CD4-positive, alpha-beta T cell treated with Interleukin-15 for 1 hour (primary cell): ENCODE measurements around the gene CFC1B.
"Not testable (repeated sequence)": the region's sequence is repeated elsewhere in the genome, so short reads cannot be mapped to it uniquely, and the experiment has no call there.

Experiments
- DNase-seq: peaks from one replicate; pipeline ENCODE4 v3.0.0-alpha.2; 2020

CFC1B gene

DNA sequence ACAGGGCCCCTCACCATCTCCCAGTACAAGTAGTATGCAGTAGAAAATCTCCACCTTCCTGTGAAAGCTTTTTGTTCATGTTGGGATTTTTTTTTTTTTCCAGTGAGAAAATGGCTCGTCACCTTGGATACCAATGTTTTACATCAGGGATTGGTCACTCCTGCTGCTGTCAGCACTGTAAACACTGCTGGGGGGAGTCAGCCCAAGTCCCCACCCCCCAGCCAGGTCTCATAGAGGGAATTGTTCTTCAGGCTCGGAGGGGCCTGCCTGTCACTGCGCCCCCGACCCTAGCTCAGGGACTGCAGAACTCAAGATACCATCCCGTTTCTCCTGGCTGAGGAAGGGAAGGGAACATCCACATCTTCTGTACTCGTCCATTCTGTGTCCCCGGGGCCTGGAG lies at the start of gene CFC1B:
TSS of gene CFC1B (plus strand) at position 231 of the 400 bp plus-strand sequence. CDS start 263 bp downstream, outside the sequence.
- DNase-seq, result not testable (repeated sequence)

- not testable (repeated sequence) for DNase-seq
Measured at GRCh38 chr2:130491073-130491472, 29.9 kb upstream of the CFC1B start.

DNA sequence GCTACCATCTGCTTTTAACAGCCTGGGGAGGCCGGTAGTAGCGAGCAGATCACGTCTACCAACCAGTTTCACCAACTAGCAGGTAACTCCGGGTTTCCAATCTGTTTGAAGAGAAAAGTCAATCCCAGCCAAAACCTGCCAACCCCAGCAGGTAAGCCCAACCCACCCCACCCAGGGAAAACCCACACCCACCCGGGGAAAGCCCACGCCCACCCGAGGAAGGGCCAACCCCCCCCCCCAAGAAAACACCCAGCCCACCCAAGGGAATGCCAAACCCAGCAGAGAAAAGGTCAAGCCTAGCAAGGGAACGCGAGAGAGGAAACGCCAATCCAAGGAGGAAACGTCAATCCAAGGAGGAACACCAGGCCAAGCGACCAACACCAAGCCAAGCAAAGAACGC lies 11.8 kb upstream of the CFC1B start, which contains the start of gene POTEI:
TSS of gene POTEI (minus strand) at position 101 of the 400 bp plus-strand sequence. CDS start at position 8, 93 bp downstream.
- DNase-seq, result not testable (repeated sequence)

DNA sequence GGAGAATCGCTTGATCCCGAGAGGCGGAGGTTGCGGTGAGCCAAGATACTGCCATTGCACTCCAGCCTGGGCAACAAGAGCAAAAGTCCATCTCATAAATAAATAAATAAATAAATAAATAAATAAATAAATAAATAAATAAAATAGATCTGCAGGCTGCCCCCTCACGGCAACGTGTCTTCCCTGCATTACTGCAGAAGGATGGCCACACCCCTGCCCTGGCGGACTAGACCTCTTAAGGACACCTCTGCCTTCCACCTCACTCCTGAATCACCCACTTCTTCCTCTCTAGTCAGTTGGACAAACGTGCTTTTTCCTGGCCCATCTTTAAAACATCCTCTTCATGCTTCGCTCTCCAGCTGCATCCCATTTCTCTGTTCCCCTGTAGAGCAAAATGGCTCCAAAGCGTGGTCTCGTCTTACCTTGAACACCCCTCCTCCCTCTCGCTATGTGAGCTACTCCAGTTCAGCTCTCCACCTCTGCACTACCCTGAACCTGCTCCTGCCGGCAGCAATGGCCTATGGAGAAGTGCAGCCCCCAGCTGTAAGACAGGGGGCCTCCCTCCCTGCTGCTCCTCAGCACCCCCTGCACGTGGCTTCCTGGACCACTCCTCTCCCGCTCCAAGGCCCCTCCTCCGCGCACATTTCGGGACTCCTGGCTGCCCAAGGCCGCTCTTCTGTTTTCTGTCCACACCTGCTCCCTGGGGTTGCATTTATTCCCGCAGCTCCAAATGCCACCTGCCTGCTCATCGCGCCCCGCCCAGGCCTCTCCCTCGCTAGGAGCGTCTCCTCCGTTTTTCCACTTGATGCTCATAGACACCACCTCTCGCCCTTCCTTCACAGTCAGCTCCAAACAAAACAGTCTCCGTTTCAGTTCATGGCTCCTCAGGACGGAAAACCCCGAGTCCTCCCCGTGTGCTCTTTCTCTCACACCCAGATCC lies 9.9 kb upstream of the CFC1B start:
- not testable (repeated sequence) for DNase-seq

- DNase-seq, result not testable (repeated sequence)
Measured at GRCh38 chr2:130511747-130512451, 9.1 kb upstream of the CFC1B start.

- not testable (repeated sequence) for DNase-seq
Measured at GRCh38 chr2:130518516-130519106, 2.4 kb upstream of the CFC1B start.

- DNase-seq, result not testable (repeated sequence)
Measured at GRCh38 chr2:130522390-130522789, 1.4 kb downstream of the CFC1B start.

DNA sequence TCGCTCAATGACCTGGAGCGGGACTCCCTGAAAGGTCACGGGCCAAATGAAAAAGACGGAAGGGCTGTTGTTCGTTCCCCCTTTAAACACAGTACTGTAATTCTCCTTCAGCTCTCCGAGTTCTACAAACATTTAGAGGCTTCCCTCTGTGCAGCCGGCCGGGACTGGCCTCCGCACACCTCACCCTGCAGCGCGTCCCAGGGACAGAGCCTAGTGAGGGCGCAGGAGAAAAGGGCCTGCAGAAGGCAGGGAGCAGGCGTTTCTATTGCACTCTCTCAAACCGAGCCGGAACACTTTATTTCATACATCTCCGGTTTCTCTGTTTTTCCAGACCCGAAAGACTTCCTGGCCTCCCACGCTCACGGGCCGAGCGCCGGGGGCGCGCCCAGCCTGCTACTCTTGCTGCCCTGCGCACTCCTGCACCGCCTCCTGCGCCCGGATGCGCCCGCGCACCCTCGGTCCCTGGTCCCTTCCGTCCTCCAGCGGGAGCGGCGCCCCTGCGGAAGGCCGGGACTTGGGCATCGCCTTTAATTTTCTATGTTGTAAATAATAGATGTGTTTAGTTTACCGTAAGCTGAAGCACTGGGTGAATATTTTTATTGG lies 6.4 kb downstream of the CFC1B start:
- not testable (repeated sequence) for DNase-seq

DNA sequence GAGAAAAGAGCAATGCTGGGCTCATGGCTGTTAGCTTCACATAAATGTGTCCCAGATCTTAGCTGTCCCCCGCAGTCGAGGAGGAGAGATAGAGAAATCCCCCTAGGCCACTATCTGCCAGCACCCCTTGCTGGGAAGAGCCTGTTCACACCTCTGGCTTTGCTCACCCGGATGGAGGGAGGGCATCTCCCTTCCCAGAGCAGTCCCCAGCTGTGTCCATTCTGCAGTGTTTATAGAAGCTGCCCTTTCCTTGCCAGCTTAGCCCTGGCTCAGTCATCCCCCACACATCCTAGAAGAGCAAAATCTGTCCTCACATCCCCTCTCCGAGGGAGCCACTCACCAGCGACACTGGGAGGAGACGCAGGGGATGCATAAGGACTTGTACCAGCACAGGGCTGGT lies 8.5 kb downstream of the CFC1B start:
- not testable (repeated sequence) for DNase-seq

DNA sequence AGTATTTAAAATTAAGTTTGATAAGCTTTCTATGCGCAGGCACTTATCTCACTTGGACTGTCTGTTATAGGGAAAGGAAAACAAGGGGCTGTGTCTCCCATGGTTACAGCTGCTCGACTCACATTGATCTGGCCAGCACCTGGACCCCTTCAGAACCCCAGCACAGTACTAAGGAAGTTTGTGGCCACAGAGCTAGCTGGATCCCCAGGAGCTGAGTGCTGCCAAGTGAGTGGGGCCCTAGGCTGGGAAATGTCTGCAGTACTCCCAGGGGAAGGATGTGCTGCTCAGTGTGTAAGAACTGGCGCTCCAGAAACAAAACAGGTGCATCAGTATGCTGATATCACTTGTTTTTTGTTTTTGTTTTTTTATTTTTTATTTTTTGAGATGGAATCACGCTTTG lies 9.2 kb downstream of the CFC1B start:
- not testable (repeated sequence) for DNase-seq

GRCh38 chr2:130531225-130531624 lies 10.2 kb downstream of the CFC1B start:
- not testable (repeated sequence) for DNase-seq

GRCh38 chr2:130531672-130532071 lies 10.7 kb downstream of the CFC1B start:
- not testable (repeated sequence) for DNase-seq

- DNase-seq, result not testable (repeated sequence)
Measured at GRCh38 chr2:130536654-130537053, 15.6 kb downstream of the CFC1B start.

DNA sequence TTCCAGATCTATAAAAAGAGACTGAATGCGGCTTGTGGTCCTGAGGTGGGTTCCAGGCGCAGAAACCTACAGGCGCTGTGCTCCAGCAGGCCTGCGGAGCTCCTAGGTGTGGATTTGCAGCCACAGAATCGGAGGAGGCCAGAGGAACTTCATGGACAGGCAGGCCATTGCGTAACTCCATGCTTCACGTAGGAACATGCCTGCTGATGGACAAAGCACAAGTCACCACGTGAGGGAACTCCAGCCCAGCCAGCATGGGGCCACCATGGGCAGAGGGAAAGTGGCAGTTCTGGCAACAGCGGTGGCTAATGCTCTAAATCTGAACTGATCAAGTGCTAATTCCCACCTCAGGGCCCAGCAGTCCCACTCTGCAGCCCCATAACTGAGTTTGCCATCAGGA lies 17.2 kb downstream of the CFC1B start:
- DNase-seq, result not testable (repeated sequence)

GRCh38 chr2:130542789-130543188 lies 21.8 kb downstream of the CFC1B start:
- DNase-seq, result not testable (repeated sequence)

- DNase-seq, result not testable (repeated sequence)
Measured at GRCh38 chr2:130543785-130544528, 22.9 kb downstream of the CFC1B start.

DNA sequence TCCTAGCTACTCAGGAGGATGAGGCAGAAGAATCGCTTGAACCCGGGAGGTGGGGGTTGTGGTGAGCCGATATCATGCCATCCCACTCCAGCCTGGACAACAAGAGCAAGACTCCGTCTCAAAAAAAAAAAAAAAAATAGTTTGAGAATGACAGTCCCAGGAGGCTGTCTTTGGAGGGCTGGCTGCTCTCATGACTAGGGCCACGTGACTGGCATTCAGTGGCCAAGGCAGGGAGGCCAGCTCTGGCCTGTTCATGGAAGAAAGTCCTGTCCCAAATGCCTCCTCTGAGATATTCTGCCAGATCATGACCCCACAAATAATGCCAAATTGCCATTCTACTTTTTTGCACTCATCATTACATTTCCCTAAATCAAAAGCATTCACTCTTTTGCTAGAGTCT lies 24.0 kb downstream of the CFC1B start:
- DNase-seq, result not testable (repeated sequence)

- not testable (repeated sequence) for DNase-seq
Measured at GRCh38 chr2:130548418-130548817, 27.4 kb downstream of the CFC1B start.

- not testable (repeated sequence) for DNase-seq
Measured at GRCh38 chr2:130549475-130549874, 28.5 kb downstream of the CFC1B start.

DNA sequence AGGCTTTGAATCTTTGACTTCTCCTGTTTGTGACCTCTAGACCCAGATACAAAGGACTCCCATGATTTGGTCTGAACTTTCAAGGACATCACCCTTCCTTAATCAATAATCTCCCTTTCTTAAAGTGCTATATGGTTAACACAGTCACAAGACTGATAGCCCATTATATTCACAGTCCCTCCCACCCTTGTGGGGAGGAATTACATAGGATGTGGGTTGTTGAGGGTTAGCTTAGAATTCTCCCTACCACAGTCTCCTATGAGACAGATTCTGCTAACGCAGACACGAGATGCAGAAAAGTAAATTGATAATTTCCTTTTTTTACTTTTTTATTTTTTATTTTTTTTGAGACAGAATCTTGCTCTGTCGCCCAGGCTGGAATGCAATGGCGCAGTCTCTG lies 33.2 kb downstream of the CFC1B start:
- DNase-seq, result not testable (repeated sequence)

DNA sequence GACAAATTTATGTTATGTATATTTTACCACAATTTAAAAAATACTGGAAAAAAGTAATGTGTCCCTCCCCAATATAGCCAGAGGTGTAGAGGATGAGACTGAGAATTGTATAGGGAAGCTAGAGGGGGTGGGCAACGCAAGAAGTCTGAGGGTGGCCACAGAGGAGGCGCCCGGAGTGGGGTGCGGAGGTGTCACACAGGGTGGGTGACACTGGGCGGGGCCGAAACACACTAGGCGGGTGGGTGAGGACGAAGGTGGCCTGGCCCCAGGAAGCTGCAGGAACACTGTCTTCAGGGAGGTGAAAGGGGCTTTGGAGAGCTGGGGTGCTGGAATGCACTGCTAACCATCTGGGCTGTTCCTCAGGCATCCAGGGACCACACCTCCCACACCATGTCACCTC lies 35.4 kb downstream of the CFC1B start:
- DNase-seq, result not testable (repeated sequence)

DNA sequence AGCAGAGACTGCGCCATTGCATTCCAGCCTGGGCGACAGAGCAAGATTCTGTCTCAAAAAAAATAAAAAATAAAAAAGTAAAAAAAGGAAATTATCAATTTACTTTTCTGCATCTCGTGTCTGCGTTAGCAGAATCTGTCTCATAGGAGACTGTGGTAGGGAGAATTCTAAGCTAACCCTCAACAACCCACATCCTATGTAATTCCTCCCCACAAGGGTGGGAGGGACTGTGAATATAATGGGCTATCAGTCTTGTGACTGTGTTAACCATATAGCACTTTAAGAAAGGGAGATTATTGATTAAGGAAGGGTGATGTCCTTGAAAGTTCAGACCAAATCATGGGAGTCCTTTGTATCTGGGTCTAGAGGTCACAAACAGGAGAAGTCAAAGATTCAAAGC lies 45.1 kb downstream of the CFC1B start:
- not testable (repeated sequence) for DNase-seq
